Measurements from ENCODE around the gene SUOX. TPM values are rescaled to one million over a fixed set of nuclear protein-coding genes. Genes with fewer than 3 reads are reported as not detected.

The SUOX gene
- total RNA-seq, 3 donors from 2014 or later, result 24.6 to 30.2 (median 29.9) TPM

GRCh38 chr12:55963760-55964159, 33.3 kb upstream of the SUOX start:
- no peaks in the 10 kb centered on the region for H3K27me3 ChIP-seq
- intact Hi-C loops (cut with DNase I; ENCODE audit: low total_unique reads), result loop anchor here (10.0 kb wide), 1 partner anchor 1959 kb away; the partner anchor contains the start of genes HOXC8 and HOXC9
- DNase-seq (ENCODE audit: low spot score in 2 of 2), result no peak
- H3K4me3 ChIP-seq, result no peak overlapping the region
- H3K27ac ChIP-seq, result no peak overlapping the region
- H3K4me1 ChIP-seq, result peaks cover 0 to 12% of the 10 kb centered on the region in 2 donors
- no peaks in the 10 kb centered on the region for H3K9me3 ChIP-seq
- H3K36me3 ChIP-seq, result no peaks in the 10 kb centered on the region
- no peak for TF ChIP-seq CTCF (IDR thresholded peaks at IDR 0.05)
- TF ChIP-seq POLR2A (IDR thresholded peaks at IDR 0.05), result no peak
- no peak for TF ChIP-seq POLR2AphosphoS5 (IDR thresholded peaks at IDR 0.05)

GRCh38 chr12:55965240-55965639, 31.8 kb upstream of the SUOX start:
- DNase-seq (ENCODE audit: low spot score in 2 of 2), result no peak
- Histone ChIP-seq H3K4me1 (peaks cover 0 to 12% of the 10 kb centered on the region in 2 donors), H3K4me3 (no peak overlapping the region), H3K9me3 (no peaks in the 10 kb centered on the region), H3K27me3 (no peaks in the 10 kb centered on the region), H3K36me3 (no peaks in the 10 kb centered on the region), H3K27ac (peak overlapping the region; percentile 95)
- intact Hi-C loops (cut with DNase I; ENCODE audit: low total_unique reads), result loop anchor here (10.0 kb wide), 1 partner anchor 1960 kb away; the partner anchor contains the start of genes HOXC8 and HOXC9
- TF ChIP-seq POLR2AphosphoS5 (IDR thresholded peaks at IDR 0.05) (no peak), CTCF (IDR thresholded peaks at IDR 0.05) (no peak), POLR2A (IDR thresholded peaks at IDR 0.05) (no peak)

GRCh38 chr12:55965941-55966407, 31.1 kb upstream of the SUOX start, which contains the start of gene PMEL:
TSS of gene PMEL (minus strand) at chr12:55966042. CDS start at chr12:55966011, 31 bp downstream.
- Histone ChIP-seq H3K36me3 (no peaks in the 10 kb centered on the region), H3K27me3 (no peaks in the 10 kb centered on the region), H3K4me3 (peak within 1 kb of the TSS; percentile 66 to 94 (median 87)), H3K27ac (peak within 1 kb of the TSS; percentile 95), H3K9me3 (no peaks in the 10 kb centered on the region), H3K4me1 (peaks cover 0 to 12% of the 10 kb centered on the region in 2 donors)
- DNase-seq (ENCODE audit: low spot score in 2 of 2), result no peak
- intact Hi-C loops (cut with DNase I; ENCODE audit: low total_unique reads), result loop anchor here (10.0 kb wide), 1 partner anchor 1961 kb away; the partner anchor contains the start of genes HOXC8 and HOXC9
- TF ChIP-seq POLR2A (IDR thresholded peaks at IDR 0.05) (no peak), CTCF (IDR thresholded peaks at IDR 0.05) (no peak), POLR2AphosphoS5 (IDR thresholded peaks at IDR 0.05) (no peak)

GRCh38 chr12:55966408-55967281, 30.4 kb upstream of the SUOX start, which contains the start of gene CDK2:
TSS of gene CDK2 (plus strand) at chr12:55966830. CDS start at chr12:55967009, 179 bp downstream.
- TF ChIP-seq CTCF (IDR thresholded peaks at IDR 0.05), result no peak
- TF ChIP-seq POLR2A (IDR thresholded peaks at IDR 0.05), result peak; percentile 78
- peak; percentile 50 to 89 (median 61) for TF ChIP-seq POLR2AphosphoS5 (IDR thresholded peaks at IDR 0.05)
- intact Hi-C loops (cut with DNase I; ENCODE audit: low total_unique reads), result loop anchor here (10.0 kb wide), 1 partner anchor 1962 kb away; the partner anchor contains the start of genes HOXC8 and HOXC9
- no peaks in the 10 kb centered on the region for H3K36me3 ChIP-seq
- H3K9me3 ChIP-seq, result no peaks in the 10 kb centered on the region
- H3K4me3 ChIP-seq, result peak within 1 kb of the TSS; percentile 66 to 94 (median 87)
- peak; percentile 96 to 97 for DNase-seq (ENCODE audit: low spot score in 2 of 2)
- no peaks in the 10 kb centered on the region for H3K27me3 ChIP-seq
- H3K27ac ChIP-seq, result peak within 1 kb of the TSS; percentile 95
- H3K4me1 ChIP-seq, result peaks cover 0 to 12% of the 10 kb centered on the region in 2 donors
